Ascending aorta (tissue), 2 donors: ENCODE data around the gene NKD2. TPM values are rescaled to one million over a fixed set of nuclear protein-coding genes. Genes with fewer than 3 reads are reported as not detected.

Experiments
- DNase-seq, 2 donors: peaks; one replicate each; pipeline ENCODE4 v3.0.0-alpha.2; 2019; ENCODE audit warnings: low spot score in 2 of 2
- H3K27ac ChIP-seq, 2 donors: fragments of 200-600 bp; sonication (generic); one replicate each; pipeline ENCODE4 v1.5.1; 2016 to 2017; ENCODE audit warnings: mild to moderate bottlenecking in 1 of 2
- H3K27me3 ChIP-seq: fragments of 200-600 bp; sonication (generic); one replicate; pipeline ENCODE4 v1.5.1; 2017
- H3K36me3 ChIP-seq, 2 donors: fragments of 200-600 bp; sonication (generic); one replicate each; pipeline ENCODE4 v1.5.1; 2016
- H3K4me1 ChIP-seq, 2 donors: fragments of 200-600 bp; sonication (generic); one replicate each; pipeline ENCODE4 v1.5.1; 2016 to 2017; ENCODE audit warnings: mild to moderate bottlenecking in 1 of 2
- H3K4me3 ChIP-seq, 2 donors: fragments of 200-600 bp; sonication (generic); one replicate each; pipeline ENCODE4 v1.5.1; 2016 to 2017; ENCODE audit warnings: mild to moderate bottlenecking in 1 of 2
- H3K9me3 ChIP-seq, 2 donors: fragments of 200-600 bp; sonication (generic); one replicate each; pipeline ENCODE4 v1.5.1; 2016
- intact Hi-C: fragments of 100-400 bp; cut with DNase I; formaldehyde crosslinking; loops from one replicate; pipeline ENCODE4 v1.15.1; 2023
- total RNA-seq: library from RNA; depleted of rRNA; stranded (reverse); fragments of >200 nt; gene quantifications from one replicate; pipeline ENCODE4 v1.1.0, GENCODE V29; 2016
- TF ChIP-seq, protein P1 (sequence below), 3 experiments: fragments of 200-600 bp in 2 of 3; fragments of 450-650 bp in 1 of 3; sonication (generic) in 2 of 3; IDR thresholded peaks; one replicate each; pipeline ENCODE4 v1.5.1; 2016 to 2019; ENCODE audit warnings: antibody characterized with exemption in 3 of 3, mild to moderate bottlenecking in 1 of 3, moderate library complexity in 1 of 3

NKD2 gene
- total RNA-seq, 1 donor from 2014 or later = 6.5 TPM

GRCh38 chr5:1055896-1056610 lies 47.5 kb downstream of the NKD2 start:
- Histone ChIP-seq H3K4me3 (no peak overlapping the region), H3K27ac (no peak overlapping the region), H3K9me3 (no peaks in the 10 kb centered on the region), H3K4me1 (no peaks in the 10 kb centered on the region), H3K36me3 (peaks cover 24 to 52% of the 10 kb centered on the region in 2 donors), H3K27me3 (no peaks in the 10 kb centered on the region)
- no peak for DNase-seq
- intact Hi-C loops = no loop called here
- TF ChIP-seq, protein P1, sequence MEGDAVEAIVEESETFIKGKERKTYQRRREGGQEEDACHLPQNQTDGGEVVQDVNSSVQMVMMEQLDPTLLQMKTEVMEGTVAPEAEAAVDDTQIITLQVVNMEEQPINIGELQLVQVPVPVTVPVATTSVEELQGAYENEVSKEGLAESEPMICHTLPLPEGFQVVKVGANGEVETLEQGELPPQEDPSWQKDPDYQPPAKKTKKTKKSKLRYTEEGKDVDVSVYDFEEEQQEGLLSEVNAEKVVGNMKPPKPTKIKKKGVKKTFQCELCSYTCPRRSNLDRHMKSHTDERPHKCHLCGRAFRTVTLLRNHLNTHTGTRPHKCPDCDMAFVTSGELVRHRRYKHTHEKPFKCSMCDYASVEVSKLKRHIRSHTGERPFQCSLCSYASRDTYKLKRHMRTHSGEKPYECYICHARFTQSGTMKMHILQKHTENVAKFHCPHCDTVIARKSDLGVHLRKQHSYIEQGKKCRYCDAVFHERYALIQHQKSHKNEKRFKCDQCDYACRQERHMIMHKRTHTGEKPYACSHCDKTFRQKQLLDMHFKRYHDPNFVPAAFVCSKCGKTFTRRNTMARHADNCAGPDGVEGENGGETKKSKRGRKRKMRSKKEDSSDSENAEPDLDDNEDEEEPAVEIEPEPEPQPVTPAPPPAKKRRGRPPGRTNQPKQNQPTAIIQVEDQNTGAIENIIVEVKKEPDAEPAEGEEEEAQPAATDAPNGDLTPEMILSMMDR (IDR thresholded peaks at IDR 0.05) = no peak

DNA sequence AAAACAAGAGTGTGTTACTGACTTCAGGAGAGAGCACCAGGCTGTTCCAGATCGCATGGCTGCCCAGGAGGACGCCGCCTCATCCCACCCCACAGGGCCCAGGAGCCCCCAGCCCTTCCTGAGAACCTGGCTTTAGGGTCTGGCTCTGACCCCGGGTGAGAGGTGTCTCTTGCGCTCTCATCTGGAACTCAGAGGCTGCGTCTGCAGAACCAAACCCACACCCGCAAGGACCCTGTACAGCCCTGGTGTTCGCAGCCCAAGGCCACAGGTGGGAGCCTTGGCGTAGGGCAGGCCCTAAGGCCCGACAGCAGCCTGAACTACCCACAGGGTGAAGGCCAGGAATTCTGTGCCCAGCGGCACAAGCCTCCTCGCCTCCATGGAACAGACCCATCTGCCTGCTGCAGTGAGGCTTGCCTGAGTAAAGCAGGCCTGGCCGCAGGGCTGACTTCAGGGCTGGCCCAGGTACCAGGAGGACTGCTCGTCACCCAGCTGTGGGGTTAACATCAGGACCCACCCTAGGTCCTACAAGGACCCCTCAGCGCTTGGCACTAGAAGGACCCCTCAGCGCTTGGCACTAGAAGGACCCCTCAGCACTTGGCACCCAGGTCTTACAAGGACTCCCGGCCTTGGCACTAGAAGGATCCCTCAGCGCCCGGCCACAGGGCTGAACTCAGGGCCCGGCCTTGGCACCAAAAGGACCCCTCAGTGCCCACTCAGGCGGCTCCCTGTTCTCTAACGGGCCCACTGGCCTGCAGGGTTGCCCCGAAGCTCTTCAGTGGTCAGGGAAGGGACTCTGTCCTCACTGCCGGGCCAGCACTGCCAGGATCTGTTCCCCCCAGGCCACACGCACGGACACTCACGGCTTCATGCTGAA lies 48.2 kb downstream of the NKD2 start:
- Histone ChIP-seq H3K27me3 (no peaks in the 10 kb centered on the region), H3K36me3 (peaks cover 24 to 47% of the 10 kb centered on the region in 2 donors), H3K4me3 (no peak overlapping the region), H3K9me3 (no peaks in the 10 kb centered on the region), H3K27ac (no peak overlapping the region), H3K4me1 (no peaks in the 10 kb centered on the region)
- no peak for DNase-seq
- intact Hi-C loops = no loop called here
- TF ChIP-seq, protein P1 (IDR thresholded peaks at IDR 0.05) = no peak

- Histone ChIP-seq H3K27ac (no peak overlapping the region), H3K36me3 (peaks cover 24 to 43% of the 10 kb centered on the region in 2 donors), H3K4me3 (no peak overlapping the region), H3K4me1 (no peaks in the 10 kb centered on the region), H3K27me3 (no peaks in the 10 kb centered on the region), H3K9me3 (no peaks in the 10 kb centered on the region)
- TF ChIP-seq, protein P1 (IDR thresholded peaks at IDR 0.05) = no peak
- no peak for DNase-seq
- intact Hi-C loops = no loop called here
These were observed 49.0 kb downstream of the NKD2 start for GRCh38 chr5:1057485-1058082.

GRCh38 chr5:1058083-1058945 lies 49.7 kb downstream of the NKD2 start:
- TF ChIP-seq, protein P1 (IDR thresholded peaks at IDR 0.05) = no peak
- Histone ChIP-seq H3K4me3 (no peak overlapping the region), H3K36me3 (peaks cover 24 to 36% of the 10 kb centered on the region in 2 donors), H3K4me1 (no peaks in the 10 kb centered on the region), H3K27ac (no peak overlapping the region), H3K27me3 (no peaks in the 10 kb centered on the region), H3K9me3 (no peaks in the 10 kb centered on the region)
- no peak for DNase-seq
- intact Hi-C loops = no loop called here
